HG03159 (cell line): ENCODE measurements around the gene AMFR.
"Not testable (repeated sequence)": the region's sequence is repeated elsewhere in the genome, so short reads cannot be mapped to it uniquely, and the experiment has no call there.

Experiments
- ATAC-seq: cut with Tn5 transposase; IDR thresholded peaks from one replicate; pipeline ENCODE4 v1.9.1; 2021; ENCODE audit warnings: mild to moderate bottlenecking, moderate library complexity; ENCODE audit not compliant: unreplicated experiment

AMFR gene

GRCh38 chr16:56396724-56397123 is 28.6 kb downstream of the AMFR start:
- not testable (repeated sequence) for ATAC-seq

- no peak for ATAC-seq
These were observed 35.8 kb downstream of the AMFR start for GRCh38 chr16:56389554-56389953.

GRCh38 chr16:56388209-56388608 is 37.1 kb downstream of the AMFR start:
- no peak for ATAC-seq

DNA sequence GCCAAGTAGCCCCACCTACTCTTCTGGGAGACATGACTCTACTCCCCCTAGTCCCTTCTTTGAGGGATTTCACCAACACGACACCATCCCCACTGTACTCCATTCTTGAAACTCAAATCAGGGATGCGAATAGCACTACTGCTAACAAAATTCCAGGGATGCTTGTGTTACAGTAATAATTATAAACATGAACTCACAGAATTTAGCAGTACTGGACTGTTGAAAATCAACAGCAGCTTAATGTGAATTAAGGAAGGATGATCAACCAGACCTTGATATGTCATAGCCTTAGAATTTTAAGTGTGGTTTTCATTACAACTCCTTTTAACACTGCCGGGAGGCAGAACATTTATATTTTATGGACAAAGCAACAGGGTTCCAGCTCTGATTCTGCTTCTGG is 37.9 kb downstream of the AMFR start:
- ATAC-seq = no peak

DNA sequence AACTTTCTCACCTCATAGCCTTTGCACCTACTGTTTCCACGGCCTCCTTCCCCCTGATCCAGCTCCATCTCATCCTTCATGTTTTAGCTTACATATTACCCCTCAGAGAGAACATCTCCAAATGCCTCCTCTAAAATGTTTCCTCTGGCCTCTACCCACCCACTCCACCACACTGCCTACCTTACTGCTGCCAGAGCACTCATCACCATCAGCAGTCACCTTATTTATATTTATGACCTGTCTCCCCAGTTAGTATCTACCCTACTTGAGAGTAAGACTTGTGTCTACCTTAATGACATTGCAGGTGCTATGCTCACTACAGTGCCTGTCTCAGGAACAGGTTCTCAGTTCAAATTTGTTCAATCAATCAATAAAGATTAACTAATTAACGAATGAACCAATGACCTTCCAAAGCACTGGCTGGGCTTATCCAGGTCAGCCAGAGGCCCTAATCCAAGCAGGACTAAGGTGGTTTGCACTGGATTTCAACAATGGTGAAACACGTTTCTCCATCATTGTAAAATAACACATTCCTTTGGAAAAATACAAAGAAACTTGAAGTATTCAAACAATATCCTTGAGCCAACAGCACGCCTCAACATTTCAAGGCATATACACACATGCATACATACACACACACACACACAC is 41.1 kb downstream of the AMFR start:
- no peak for ATAC-seq

DNA sequence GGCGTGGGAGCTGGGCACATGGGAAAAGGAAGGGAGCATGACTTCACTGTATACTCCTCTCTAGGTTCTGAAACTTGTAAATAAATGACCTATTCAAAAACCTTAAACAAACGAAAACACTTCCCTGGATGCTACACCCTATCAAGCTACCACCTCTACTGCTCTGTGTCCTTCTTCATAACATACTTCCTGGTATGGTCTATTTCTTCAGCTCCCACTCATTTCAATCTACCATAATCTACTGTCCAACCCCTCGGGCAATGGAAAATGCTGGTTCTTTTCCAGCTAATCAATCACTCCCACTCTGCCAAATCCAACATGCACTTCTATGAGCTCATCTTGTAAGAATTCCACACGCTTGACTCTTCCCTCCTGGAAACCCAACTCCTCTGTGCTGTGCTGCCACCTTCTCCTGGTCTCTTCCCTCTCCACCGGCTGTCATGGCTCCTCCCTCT is 42.4 kb downstream of the AMFR start:
- ATAC-seq = no peak

DNA sequence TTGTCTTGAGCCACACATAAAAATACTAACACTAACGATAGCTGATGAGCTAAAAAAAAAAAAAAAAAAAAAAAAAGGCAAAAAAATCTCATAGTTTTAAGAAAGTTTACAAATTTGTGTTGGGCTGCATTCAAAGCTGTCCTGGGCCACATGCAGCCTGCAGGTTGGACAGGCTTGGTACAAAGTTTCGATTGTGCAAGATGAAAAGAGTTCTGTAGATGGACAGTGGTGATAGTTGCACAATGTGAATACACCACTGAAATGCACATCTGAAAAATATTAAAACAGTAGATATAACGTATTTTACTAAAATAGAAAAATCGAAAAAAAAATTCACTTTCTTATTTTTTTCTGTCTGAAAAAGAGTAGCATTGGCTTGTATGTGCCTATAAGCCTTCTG is 42.9 kb downstream of the AMFR start:
- ATAC-seq = no peak

DNA sequence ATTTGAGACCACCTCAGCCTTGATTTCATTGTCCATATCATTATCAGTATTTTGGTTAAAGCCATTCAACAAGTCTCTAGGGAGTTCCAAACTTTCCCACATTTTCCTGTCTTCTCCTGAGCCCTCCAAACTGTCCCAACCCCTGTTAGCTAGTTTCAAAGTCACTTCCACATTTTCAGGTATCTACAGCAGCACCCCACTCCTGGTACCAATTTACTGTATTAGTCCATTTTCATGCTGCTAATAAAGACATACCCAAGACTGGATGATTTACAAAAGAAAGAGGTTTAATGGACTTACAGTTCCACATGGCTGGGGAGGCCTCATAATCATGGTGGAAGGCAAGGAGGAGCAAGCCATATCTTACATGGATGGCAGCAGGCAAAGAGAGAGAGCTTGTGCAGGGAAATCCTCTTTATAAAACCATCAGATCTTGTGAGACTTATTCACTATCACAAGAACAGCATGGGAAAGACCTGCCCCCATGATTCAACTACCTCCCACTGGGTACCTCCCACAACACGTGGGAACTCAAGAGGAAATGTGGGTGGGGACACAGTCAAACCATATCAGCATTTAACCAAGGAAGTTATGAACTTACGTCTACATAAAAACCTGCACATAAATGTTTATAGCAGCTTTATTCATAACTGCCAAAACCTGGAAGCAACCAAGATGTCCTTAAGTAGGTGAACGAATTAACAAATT is 44.4 kb downstream of the AMFR start:
- not testable (repeated sequence) for ATAC-seq

DNA sequence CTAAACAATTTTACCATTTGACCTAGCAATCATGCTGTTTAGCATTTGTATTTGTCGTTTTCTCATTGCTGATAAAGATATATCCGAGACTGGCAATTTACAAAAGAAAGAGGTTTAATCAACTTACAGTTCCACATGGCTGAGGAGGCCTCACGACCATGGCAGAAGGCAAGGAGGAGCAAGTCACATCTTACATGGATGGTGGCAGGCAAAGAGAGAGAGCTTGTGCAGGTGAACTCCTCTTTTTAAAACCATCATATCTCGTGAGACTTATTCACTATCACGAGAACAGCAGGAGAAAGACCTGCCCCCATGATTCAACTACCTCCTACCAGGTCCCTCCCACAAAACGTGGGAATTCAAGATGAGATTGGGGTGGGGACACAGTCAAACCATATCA is 46.3 kb downstream of the AMFR start:
- not testable (repeated sequence) for ATAC-seq

GRCh38 chr16:56375792-56376191 is 49.6 kb downstream of the AMFR start:
- ATAC-seq = not testable (repeated sequence)

DNA sequence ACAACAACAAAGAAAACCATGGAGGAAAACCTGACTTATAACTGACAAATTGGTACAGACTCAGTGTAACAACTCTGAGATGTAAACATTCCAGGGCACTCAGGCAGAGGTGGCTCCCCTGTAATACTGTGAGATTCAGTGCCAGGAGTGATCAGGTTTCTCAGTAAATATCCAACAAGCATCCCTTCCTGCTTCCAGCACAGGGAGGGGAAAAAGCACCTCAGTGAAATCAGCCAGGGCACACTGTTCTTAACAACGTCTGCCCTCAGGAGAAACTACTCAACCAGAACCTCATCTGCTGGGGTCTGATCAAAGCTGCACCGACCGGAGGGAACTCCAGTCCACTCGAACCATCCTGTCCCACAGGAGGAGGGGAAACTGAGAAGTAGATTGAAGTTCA is 52.3 kb downstream of the AMFR start:
- no peak for ATAC-seq

GRCh38 chr16:56372013-56372634 is 53.2 kb downstream of the AMFR start:
- ATAC-seq = no peak

- ATAC-seq = no peak
These were observed 53.7 kb downstream of the AMFR start for GRCh38 chr16:56371660-56371937.

- ATAC-seq = no peak
These were observed 54.3 kb downstream of the AMFR start for GRCh38 chr16:56370875-56371659.

GRCh38 chr16:56370185-56370874 is 55.0 kb downstream of the AMFR start:
- ATAC-seq = no peak

- no peak for ATAC-seq
These were observed 56.1 kb downstream of the AMFR start for GRCh38 chr16:56369202-56369601.

GRCh38 chr16:56368545-56368944 is 56.8 kb downstream of the AMFR start:
- ATAC-seq = no peak

- ATAC-seq = no peak
These were observed 57.6 kb downstream of the AMFR start for GRCh38 chr16:56367764-56368163.

DNA sequence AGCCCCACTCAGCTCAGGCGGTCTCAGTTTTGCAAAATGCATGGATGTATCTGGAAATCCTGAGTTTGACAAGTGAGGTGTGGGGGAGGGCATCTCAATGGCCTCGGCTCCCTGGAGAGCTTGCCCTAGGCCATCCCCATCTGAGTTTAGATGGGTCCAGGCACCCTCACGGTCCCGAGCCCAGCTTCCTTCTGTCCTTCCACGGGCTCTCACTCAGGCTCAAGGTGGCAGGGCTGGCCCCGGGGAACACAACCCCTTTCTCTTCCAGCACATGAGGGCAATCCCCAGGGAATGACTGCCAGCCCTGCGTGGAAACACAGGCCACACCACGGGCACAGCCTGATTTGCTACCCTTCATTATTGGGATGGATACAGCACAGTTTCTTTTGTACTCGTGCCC is 58.4 kb downstream of the AMFR start:
- ATAC-seq = no peak

GRCh38 chr16:56365552-56365951 is 59.8 kb downstream of the AMFR start:
- no peak for ATAC-seq

- no peak for ATAC-seq
These were observed 60.5 kb downstream of the AMFR start for GRCh38 chr16:56364865-56365264.
